SU-DHL-6 (cell line): ENCODE data around the gene TSPAN1.

ENCODE experiments used
- CTCF ChIP-seq: fragments of 200-600 bp; sonication (generic); IDR thresholded peaks from one replicate; pipeline ENCODE4 v1.5.1; 2017; ENCODE audit warnings: antibody characterized with exemption, mild to moderate bottlenecking, low read length, moderate library complexity; ENCODE audit not compliant: insufficient read depth, poor library complexity, severe bottlenecking
- EZH2phosphoT487 ChIP-seq: fragments of 200-600 bp; sonication (generic), shearing (Covaris generic); conservative IDR thresholded peaks from 2 replicates; pipeline ENCODE4 v1.6.1; 2018; ENCODE audit warnings: mild to moderate bottlenecking, antibody characterized with exemption, low read length, moderate library complexity, mixed read lengths

GRCh38 chr1:46137916-46138315 lies 37.0 kb upstream of the TSPAN1 start:
- TF ChIP-seq CTCF (no peak), EZH2phosphoT487 (no peak)
